Chondrocyte (in vitro differentiated cells): ENCODE results near the gene ANKRD39. TPM values are rescaled to one million over a fixed set of nuclear protein-coding genes. Genes with fewer than 3 reads are reported as not detected.

Source experiments
- DNase-seq: peaks from one replicate; pipeline ENCODE4 v3.0.0; 2021; ENCODE audit warnings: mixed read lengths, low spot score
- H3K27ac Mint-ChIP-seq: one replicate; pipeline ENCODE4 v1.8.0; 2021; ENCODE audit warnings: mild to moderate bottlenecking, moderate library complexity, mixed read lengths; ENCODE audit not compliant: unreplicated experiment
- H3K27me3 Mint-ChIP-seq: 2 replicates; pipeline ENCODE4 v1.8.0; 2021; ENCODE audit warnings: low read depth, mixed read lengths
- H3K36me3 Mint-ChIP-seq: 2 replicates; pipeline ENCODE4 v1.8.0; 2021; ENCODE audit warnings: low read depth, mixed read lengths
- H3K4me1 Mint-ChIP-seq: 2 replicates; pipeline ENCODE4 v1.8.0; 2021; ENCODE audit warnings: low read depth, mild to moderate bottlenecking, mixed read lengths
- H3K4me3 Mint-ChIP-seq: one replicate; pipeline ENCODE4 v1.8.0; 2021; ENCODE audit warnings: mild to moderate bottlenecking, moderate library complexity, mixed read lengths; ENCODE audit not compliant: unreplicated experiment
- H3K9me3 Mint-ChIP-seq: 2 replicates; pipeline ENCODE4 v1.8.0; 2021; ENCODE audit warnings: low read depth, mixed read lengths
- total RNA-seq: library from RNA; stranded (reverse); gene quantifications from 3 replicates; pipeline ENCODE4 v1.2.1, GENCODE V29; 2021
- TF ChIP-seq, protein P1 (sequence below): fragments of 200-600 bp; sonication (generic); IDR thresholded peaks from 2 replicates; pipeline ENCODE4 v1.5.0; 2021; ENCODE audit warnings: antibody characterized with exemption, mild to moderate bottlenecking, moderate library complexity

ANKRD39 gene
- total RNA-seq, 1 donor from 2014 or later = 7.9 TPM

DNA sequence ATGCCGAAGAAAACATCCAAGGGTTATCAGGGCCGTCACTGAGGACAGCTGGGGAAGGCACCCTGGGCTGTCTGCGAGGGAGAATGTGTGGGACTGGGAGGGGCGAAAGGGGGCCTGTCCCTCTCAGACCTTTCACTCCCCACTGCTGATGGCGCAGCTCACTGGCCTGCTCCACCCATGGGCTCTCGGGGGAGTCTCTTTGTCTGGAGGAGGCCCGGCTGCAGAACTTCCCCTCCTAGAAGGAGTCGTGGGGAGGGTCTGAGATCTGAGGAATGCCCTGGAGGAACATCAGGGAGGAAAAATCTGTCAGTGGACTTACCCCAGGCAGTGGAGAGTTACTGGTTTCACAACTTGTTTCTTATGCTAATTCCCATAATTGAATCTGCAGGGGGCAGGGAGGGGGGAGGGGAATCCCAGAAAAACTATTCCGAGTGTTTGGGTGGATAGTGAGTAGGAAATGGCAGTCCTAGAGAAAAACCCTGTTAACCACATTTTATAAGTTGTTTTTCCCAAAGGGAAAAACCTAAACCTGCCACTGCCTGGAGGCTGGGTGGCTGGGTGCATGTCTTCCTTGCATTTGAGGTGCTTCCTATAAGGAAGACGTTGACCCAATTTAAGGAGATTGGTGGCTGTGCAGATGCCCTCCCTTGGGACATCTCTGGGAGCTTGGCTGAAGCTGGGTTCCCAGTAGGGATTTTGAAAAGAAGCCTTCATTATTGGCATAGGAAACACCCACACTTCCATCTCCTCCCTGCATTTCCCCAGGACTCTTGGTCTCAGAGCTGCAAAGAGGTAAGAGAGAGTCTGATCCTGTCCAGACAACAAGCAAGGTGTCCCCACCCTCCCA, 23.8 kb upstream of the ANKRD39 start:
- Mint-ChIP-seq H3K9me3 (no peaks in the 10 kb centered on the region), H3K4me1 (peaks cover 19% of the 10 kb centered on the region), H3K27ac (no peak overlapping the region), H3K4me3 (no peak overlapping the region), H3K27me3 (no peaks in the 10 kb centered on the region), H3K36me3 (no peaks in the 10 kb centered on the region)
- no peak for DNase-seq
- TF ChIP-seq, protein P1, sequence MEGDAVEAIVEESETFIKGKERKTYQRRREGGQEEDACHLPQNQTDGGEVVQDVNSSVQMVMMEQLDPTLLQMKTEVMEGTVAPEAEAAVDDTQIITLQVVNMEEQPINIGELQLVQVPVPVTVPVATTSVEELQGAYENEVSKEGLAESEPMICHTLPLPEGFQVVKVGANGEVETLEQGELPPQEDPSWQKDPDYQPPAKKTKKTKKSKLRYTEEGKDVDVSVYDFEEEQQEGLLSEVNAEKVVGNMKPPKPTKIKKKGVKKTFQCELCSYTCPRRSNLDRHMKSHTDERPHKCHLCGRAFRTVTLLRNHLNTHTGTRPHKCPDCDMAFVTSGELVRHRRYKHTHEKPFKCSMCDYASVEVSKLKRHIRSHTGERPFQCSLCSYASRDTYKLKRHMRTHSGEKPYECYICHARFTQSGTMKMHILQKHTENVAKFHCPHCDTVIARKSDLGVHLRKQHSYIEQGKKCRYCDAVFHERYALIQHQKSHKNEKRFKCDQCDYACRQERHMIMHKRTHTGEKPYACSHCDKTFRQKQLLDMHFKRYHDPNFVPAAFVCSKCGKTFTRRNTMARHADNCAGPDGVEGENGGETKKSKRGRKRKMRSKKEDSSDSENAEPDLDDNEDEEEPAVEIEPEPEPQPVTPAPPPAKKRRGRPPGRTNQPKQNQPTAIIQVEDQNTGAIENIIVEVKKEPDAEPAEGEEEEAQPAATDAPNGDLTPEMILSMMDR = no peak

DNA sequence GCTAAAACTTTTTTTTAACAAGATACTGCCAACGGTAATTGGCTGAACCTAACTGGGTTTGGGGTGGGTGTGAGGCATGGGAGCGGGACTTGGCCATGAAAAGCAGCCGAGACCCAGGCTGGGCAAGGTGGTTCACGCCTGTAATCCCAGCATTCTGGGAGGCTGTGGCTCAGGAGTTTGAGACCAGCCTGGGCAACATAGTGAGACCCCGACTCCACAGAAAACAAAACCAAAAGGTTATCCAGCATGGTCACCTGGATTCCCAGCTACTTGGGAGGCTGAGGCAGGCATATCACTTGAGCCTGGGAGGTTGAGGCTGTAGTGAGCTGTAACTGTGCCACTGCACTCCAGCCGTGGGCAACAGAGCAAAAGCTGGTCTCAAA, 23.1 kb upstream of the ANKRD39 start:
- no peak overlapping the region for H3K4me3 Mint-ChIP-seq
- H3K27ac Mint-ChIP-seq = no peak overlapping the region
- H3K36me3 Mint-ChIP-seq = no peaks in the 10 kb centered on the region

DNA sequence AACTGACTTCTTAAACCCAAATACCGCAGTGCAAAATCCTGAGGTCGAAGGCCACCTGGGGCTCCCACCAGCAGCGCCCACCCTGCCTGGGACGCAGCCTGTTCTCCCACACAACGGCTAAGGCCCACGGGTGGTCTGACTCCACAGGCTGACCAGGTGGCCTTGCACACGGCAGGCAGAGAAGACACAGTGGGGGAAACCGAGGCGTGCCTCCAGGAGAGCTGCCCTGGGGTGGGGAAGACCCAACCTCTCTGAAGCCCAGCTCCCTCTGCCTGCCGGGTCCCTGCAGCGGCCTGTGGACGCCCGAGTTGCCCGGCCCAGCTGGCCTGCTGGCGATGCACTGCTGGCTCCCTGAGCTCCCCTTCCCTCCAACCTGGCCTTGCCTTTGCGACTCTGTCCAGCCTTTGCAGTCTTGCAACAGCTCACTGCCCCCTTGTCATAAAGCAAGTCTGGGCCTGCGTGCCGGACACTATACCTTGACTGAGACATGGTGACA, 21.8 kb upstream of the ANKRD39 start:
- no peaks in the 10 kb centered on the region for H3K9me3 Mint-ChIP-seq
- H3K27me3 Mint-ChIP-seq = no peaks in the 10 kb centered on the region
- peaks cover 29% of the 10 kb centered on the region for H3K4me1 Mint-ChIP-seq
- TF ChIP-seq, protein P1 = no peak
- no peak overlapping the region for H3K4me3 Mint-ChIP-seq
- no peaks in the 10 kb centered on the region for H3K36me3 Mint-ChIP-seq
- DNase-seq = no peak
- H3K27ac Mint-ChIP-seq = no peak overlapping the region

More for the DNA sequence above, 23.1 kb upstream of the ANKRD39 start:
- TF ChIP-seq, protein P1 = no peak
- H3K4me1 Mint-ChIP-seq = peaks cover 26% of the 10 kb centered on the region
- no peaks in the 10 kb centered on the region for H3K27me3 Mint-ChIP-seq
- no peaks in the 10 kb centered on the region for H3K9me3 Mint-ChIP-seq
- no peak for DNase-seq

DNA sequence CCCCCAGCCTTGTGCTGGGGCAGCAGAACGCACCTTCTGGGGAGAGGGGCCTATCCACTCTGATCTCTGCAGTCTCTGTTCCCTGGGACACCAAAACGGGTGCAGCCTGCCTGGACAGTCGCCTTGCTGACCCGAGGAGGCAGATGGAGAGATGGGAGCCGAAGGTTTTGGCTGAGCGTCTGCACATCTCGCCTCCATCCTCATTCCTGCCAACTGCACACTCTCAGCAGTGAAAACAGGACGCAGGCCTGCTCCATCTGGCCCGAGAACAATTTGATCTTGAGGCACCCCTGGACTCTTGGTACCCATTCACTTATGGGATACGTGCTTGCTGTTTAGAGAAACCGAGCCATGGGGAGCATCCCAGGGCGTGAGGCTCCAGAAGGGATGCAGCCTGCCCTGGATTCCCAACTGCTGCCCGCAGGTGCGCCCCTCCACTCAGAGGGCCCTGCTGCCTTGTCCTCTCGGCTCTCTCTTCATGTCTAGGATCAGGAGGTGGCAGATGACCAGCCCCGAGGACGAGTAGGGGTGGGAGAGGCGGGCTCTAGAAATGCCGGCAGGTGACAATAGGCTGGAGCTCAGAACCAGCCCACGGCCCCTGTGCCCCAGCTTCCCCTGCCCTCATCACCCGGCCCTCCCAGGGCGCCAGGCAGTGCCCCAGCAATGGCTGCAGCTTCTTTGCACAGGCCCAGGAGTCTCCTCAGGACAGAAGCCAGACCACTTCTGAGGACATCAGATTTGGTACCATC, 21.2 kb upstream of the ANKRD39 start:
- Mint-ChIP-seq H3K4me3 (no peak overlapping the region), H3K36me3 (no peaks in the 10 kb centered on the region), H3K9me3 (no peaks in the 10 kb centered on the region), H3K4me1 (peaks cover 29% of the 10 kb centered on the region), H3K27me3 (no peaks in the 10 kb centered on the region), H3K27ac (no peak overlapping the region)
- TF ChIP-seq, protein P1 = no peak
- no peak for DNase-seq

DNA sequence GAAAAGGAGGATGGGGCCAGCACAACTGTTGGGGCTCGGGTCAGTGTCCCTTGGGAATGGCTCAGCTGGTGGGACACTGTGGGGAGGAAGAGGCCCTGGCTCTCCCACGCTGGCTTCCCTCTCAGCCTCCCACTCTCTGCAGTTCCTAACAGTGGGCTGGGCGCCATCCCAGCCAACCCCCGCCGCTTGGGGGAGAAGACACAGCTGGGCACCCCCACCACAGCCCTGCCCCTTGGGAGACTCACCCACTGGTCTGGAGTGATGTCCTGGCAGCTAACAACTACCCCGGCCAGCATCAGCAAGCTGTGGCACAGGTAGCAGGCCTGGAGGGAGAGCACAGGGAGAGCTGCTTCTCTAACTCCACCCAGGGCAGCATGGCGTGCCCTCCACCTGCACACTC, 20.4 kb upstream of the ANKRD39 start:
- Mint-ChIP-seq H3K36me3 (no peaks in the 10 kb centered on the region), H3K4me1 (peaks cover 29% of the 10 kb centered on the region), H3K27me3 (no peaks in the 10 kb centered on the region), H3K4me3 (no peak overlapping the region), H3K27ac (no peak overlapping the region), H3K9me3 (no peaks in the 10 kb centered on the region)
- TF ChIP-seq, protein P1 = no peak
- DNase-seq = no peak
